IMR-90 (cell line): Measurements from ENCODE around the gene HECW1.

Source experiments
- BHLHE40 ChIP-seq: fragments of 150-350 bp; IDR thresholded peaks from 2 replicates; pipeline ENCODE4 v1.6.1; 2016; ENCODE audit warnings: mild to moderate bottlenecking, low read depth, low read length
- CTCF ChIP-seq: conservative IDR thresholded peaks from 2 replicates; pipeline ENCODE4 v1.5.1; 2012; ENCODE audit warnings: mild to moderate bottlenecking, low read depth, low read length, improper control_type of control experiment
- RCOR1 ChIP-seq: IDR thresholded peaks from 2 replicates; pipeline ENCODE4 v1.6.1; 2012; ENCODE audit warnings: mild to moderate bottlenecking, low read length, improper control_type of control experiment; ENCODE audit not compliant: insufficient replicate concordance

DNA sequence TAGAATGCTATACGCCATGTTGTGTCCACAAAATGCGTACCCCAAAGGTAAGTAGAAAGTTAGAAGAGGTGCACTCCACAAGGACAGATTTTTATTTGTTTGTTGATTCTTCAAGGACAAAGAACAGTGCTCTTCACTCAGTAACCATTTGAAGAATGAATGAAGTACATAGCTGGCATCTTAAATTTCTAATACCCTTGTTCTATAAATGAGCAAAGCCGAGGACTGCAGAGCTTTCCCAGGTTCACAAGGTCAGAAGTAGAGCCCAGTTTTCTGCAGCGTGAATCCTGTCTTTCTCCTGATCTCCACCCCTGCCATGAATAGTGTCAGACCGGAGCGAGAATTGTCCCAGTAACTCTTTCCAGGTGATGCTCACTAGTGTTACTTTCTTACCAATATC lies 9.5 kb downstream of the HECW1 start:
- no peak for TF ChIP-seq BHLHE40
- TF ChIP-seq CTCF, result no peak
- TF ChIP-seq RCOR1, result no peak
